Esophagus muscularis mucosa (tissue), 4 donors: ENCODE measurements around the gene UBE2QL1. TPM values are rescaled to one million over a fixed set of nuclear protein-coding genes. Genes with fewer than 3 reads are reported as not detected.

ENCODE experiments used
- DNase-seq: peaks from one replicate; pipeline ENCODE4 v3.0.0-alpha.2; 2017; ENCODE audit errors: extremely low spot score
- H3K27ac ChIP-seq, 4 donors: fragments of 200-600 bp; sonication (generic); replicated peaks in 1 of 4; 1 replicate in 3 of 4; 2 replicates in 1 of 4; pipeline ENCODE4 v1.5.1; 2016 to 2019; ENCODE audit warnings: mild to moderate bottlenecking in 1 of 4
- H3K27me3 ChIP-seq, 4 donors: fragments of 200-600 bp; sonication (generic); one replicate each; pipeline versions ENCODE4 v1.5.1 to v1.6.0; 2016 to 2019
- H3K36me3 ChIP-seq, 4 donors: fragments of 200-600 bp; sonication (generic); one replicate each; pipeline ENCODE4 v1.5.1; 2016 to 2019
- H3K4me1 ChIP-seq, 4 donors: fragments of 200-600 bp; sonication (generic); one replicate each; pipeline ENCODE4 v1.5.1; 2016 to 2019
- H3K4me3 ChIP-seq, 4 donors: fragments of 200-600 bp; sonication (generic); 1 replicate in 2 of 4; 2 replicates in 2 of 4; pipeline ENCODE4 v1.5.1; 2016 to 2019; ENCODE audit warnings: mild to moderate bottlenecking in 4 of 4, moderate library complexity in 1 of 4
- H3K9me3 ChIP-seq, 4 donors: fragments of 200-600 bp; sonication (generic); 1 replicate in 3 of 4; 2 replicates in 1 of 4; pipeline ENCODE4 v1.5.1; 2016 to 2019
- CTCF ChIP-seq, 3 experiments: fragments of 200-600 bp in 2 of 3; fragments of 450-650 bp in 1 of 3; sonication (generic) in 2 of 3; IDR thresholded peaks; one replicate each; pipeline ENCODE4 v1.5.1; 2017 to 2019; ENCODE audit warnings: antibody characterized with exemption in 3 of 3, mild to moderate bottlenecking in 2 of 3, moderate library complexity in 1 of 3
- EP300 ChIP-seq: sonication (generic); formaldehyde crosslinking; IDR thresholded peaks from one replicate; pipeline ENCODE4 v1.6.1; 2017; ENCODE audit warnings: antibody characterized with exemption
- POLR2A ChIP-seq: fragments of 450-650 bp; IDR thresholded peaks from one replicate; pipeline ENCODE4 v1.6.1; 2017; ENCODE audit warnings: antibody characterized with exemption, moderate library complexity, mild to moderate bottlenecking, low read depth
- POLR2AphosphoS5 ChIP-seq, 2 donors: sonication (generic); formaldehyde crosslinking; IDR thresholded peaks; one replicate each; pipeline ENCODE4 v1.6.1; 2017; ENCODE audit warnings: antibody characterized with exemption in 2 of 2
- WGBS: methylation state at CpG from one replicate; pipeline ENCODE4 v1.1.5; 2018; 5-methylcytosine and 5-hydroxymethylcytosine counted together
- intact Hi-C: fragments of 100-400 bp; cut with DNase I; formaldehyde crosslinking; loops from one replicate; pipeline ENCODE4 v1.15.1; 2023
- total RNA-seq, 4 donors: library from RNA; depleted of rRNA; stranded (reverse); fragments of >200 nt; gene quantifications; one replicate each; pipeline versions ENCODE4 v1.1.0 to v1.2.1, GENCODE V29; 2016

The UBE2QL1 gene
- total RNA-seq, 4 donors from 2014 or later, result under 0.01 to 1.6 (median 0.82) TPM

GRCh38 chr5:6432206-6432605, 16.5 kb upstream of the UBE2QL1 start:
- peaks cover 0 to 3% (median 0%) of the 10 kb centered on the region in 4 donors for H3K4me1 ChIP-seq
- intact Hi-C loops, result no loop called here
- H3K4me3 ChIP-seq, result no peak overlapping the region
- H3K9me3 ChIP-seq, result no peaks in the 10 kb centered on the region
- 76% methylated on average over 9 of the region's 9 CpGs for WGBS
- no peaks in the 10 kb centered on the region for H3K36me3 ChIP-seq
- TF ChIP-seq CTCF (IDR thresholded peaks at IDR 0.05), result no peak
- no peak for TF ChIP-seq POLR2A
- TF ChIP-seq POLR2AphosphoS5 (IDR thresholded peaks at IDR 0.05), result no peak
- TF ChIP-seq EP300, result no peak
- peaks cover 0 to 39% (median 1%) of the 10 kb centered on the region in 4 donors for H3K27me3 ChIP-seq
- H3K27ac ChIP-seq, result no peak overlapping the region
- no peak for DNase-seq

GRCh38 chr5:6434731-6435130, 13.9 kb upstream of the UBE2QL1 start:
- no peak for DNase-seq
- H3K27ac ChIP-seq, result no peak overlapping the region
- TF ChIP-seq EP300 (no peak), POLR2A (no peak), CTCF (IDR thresholded peaks at IDR 0.05) (no peak), POLR2AphosphoS5 (IDR thresholded peaks at IDR 0.05) (no peak)
- no peak overlapping the region for H3K4me3 ChIP-seq
- H3K9me3 ChIP-seq, result peaks cover 0 to 13% (median 4%) of the 10 kb centered on the region in 4 donors
- peaks cover 0 to 38% (median 1%) of the 10 kb centered on the region in 4 donors for H3K27me3 ChIP-seq
- 73% methylated on average over 14 of the region's 14 CpGs for WGBS
- H3K36me3 ChIP-seq, result no peaks in the 10 kb centered on the region
- intact Hi-C loops, result no loop called here
- H3K4me1 ChIP-seq, result peaks cover 0 to 3% (median 0%) of the 10 kb centered on the region in 4 donors

- 30% methylated on average over 6 of the region's 8 CpGs for WGBS
These were observed 13.3 kb upstream of the UBE2QL1 start for GRCh38 chr5:6435356-6435755.

GRCh38 chr5:6436715-6437331, 11.8 kb upstream of the UBE2QL1 start:
- no peaks in the 10 kb centered on the region for H3K4me1 ChIP-seq
- H3K9me3 ChIP-seq, result peaks cover 0 to 23% (median 11%) of the 10 kb centered on the region in 4 donors
- no peak overlapping the region for H3K27ac ChIP-seq
- no peaks in the 10 kb centered on the region for H3K36me3 ChIP-seq
- 77% methylated on average over 4 of the region's 4 CpGs for WGBS
- H3K27me3 ChIP-seq, result peaks cover 0 to 38% (median 1%) of the 10 kb centered on the region in 4 donors
- DNase-seq, result no peak
- no peak overlapping the region for H3K4me3 ChIP-seq
- intact Hi-C loops, result no loop called here
- TF ChIP-seq POLR2A (no peak), CTCF (IDR thresholded peaks at IDR 0.05) (no peak), EP300 (no peak), POLR2AphosphoS5 (IDR thresholded peaks at IDR 0.05) (no peak)

More at GRCh38 chr5:6435356-6435755, 13.3 kb upstream of the UBE2QL1 start:
- peaks cover 0 to 3% (median 0%) of the 10 kb centered on the region in 4 donors for H3K4me1 ChIP-seq
- DNase-seq, result no peak
- no peak overlapping the region for H3K27ac ChIP-seq
- H3K36me3 ChIP-seq, result no peaks in the 10 kb centered on the region
- H3K27me3 ChIP-seq, result peaks cover 0 to 38% (median 1%) of the 10 kb centered on the region in 4 donors
- H3K4me3 ChIP-seq, result no peak overlapping the region
- TF ChIP-seq POLR2AphosphoS5 (IDR thresholded peaks at IDR 0.05), result no peak
- H3K9me3 ChIP-seq, result peaks cover 0 to 19% (median 9%) of the 10 kb centered on the region in 4 donors
- intact Hi-C loops, result no loop called here

- Histone ChIP-seq H3K4me3 (no peak overlapping the region), H3K36me3 (no peaks in the 10 kb centered on the region), H3K27me3 (peaks cover 0 to 14% (median 0%) of the 10 kb centered on the region in 4 donors), H3K27ac (no peak overlapping the region), H3K4me1 (no peaks in the 10 kb centered on the region), H3K9me3 (peaks cover 0 to 40% (median 11%) of the 10 kb centered on the region in 4 donors)
- no peak for TF ChIP-seq EP300
- TF ChIP-seq CTCF (IDR thresholded peaks at IDR 0.05), result no peak
- TF ChIP-seq POLR2A, result no peak
- no peak for TF ChIP-seq POLR2AphosphoS5 (IDR thresholded peaks at IDR 0.05)
- 86% methylated on average over 5 of the region's 5 CpGs for WGBS
- no peak for DNase-seq
- intact Hi-C loops, result no loop called here
These were observed 8.8 kb upstream of the UBE2QL1 start for GRCh38 chr5:6439588-6440550.
